ENCODE data around the gene GPC6. TPM values are rescaled to one million over a fixed set of nuclear protein-coding genes. Genes with fewer than 3 reads are reported as not detected.

GPC6 gene
- total RNA-seq, 1 donor from 2014 or later = 15.6 TPM

GRCh38 chr13:93646245-93646644 lies 419.6 kb downstream of the GPC6 start:
- ATAC-seq (peak; percentile 68), DNase-seq (ENCODE audit: low spot score) (no peak)

GRCh38 chr13:93649496-93649895 lies 422.9 kb downstream of the GPC6 start:
- DNase-seq (ENCODE audit: low spot score) = no peak
- ATAC-seq = no peak

- no peak for DNase-seq (ENCODE audit: low spot score)
- no peak for ATAC-seq
Observed at GRCh38 chr13:93653776-93654175, 427.2 kb downstream of the GPC6 start.

DNA sequence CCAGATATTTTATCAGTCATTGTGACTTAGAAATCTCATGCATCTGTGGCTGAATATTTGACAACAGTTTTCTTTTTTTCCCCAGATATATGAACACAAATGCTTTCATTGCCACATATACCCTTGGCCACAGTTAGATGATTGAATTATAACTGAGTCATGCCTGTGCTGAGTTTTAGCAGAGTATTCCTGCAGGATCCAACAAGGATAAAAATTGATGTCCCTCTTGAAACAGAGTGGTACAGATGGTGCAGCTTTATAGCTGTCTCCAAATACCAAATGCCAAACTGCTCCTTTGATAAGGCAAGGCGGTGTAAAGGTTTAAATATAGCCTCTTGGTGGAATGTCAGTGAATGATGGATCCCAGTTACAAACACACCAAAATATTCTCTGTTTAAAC lies 428.5 kb downstream of the GPC6 start:
- ATAC-seq = no peak
- no peak for DNase-seq (ENCODE audit: low spot score)

- DNase-seq (ENCODE audit: low spot score) (no peak), ATAC-seq (peak; percentile 43)
Observed at GRCh38 chr13:93660391-93661063, 433.9 kb downstream of the GPC6 start.

DNA sequence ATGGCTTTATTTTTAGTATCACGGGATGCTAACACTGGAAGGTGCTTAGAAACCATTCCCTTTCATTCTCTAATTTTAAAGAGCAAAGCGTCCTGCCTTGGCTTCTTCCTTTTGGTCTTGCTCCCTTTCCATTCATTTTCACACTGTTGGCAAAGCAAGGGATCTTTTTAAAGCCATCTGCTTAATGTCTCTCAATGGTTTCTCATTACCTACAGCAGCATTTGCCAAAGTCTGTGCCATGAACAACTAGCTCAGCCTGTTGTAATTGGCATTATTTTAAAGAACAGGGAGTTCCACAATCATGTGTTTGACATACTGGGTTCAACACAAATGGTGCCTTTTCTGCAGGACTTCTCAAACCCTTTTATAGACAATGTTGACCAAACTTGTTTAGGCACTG lies 444.3 kb downstream of the GPC6 start:
- no peak for ATAC-seq

GRCh38 chr13:93672996-93673395 lies 446.4 kb downstream of the GPC6 start:
- no peak for DNase-seq (ENCODE audit: low spot score)

More for the DNA sequence above, 444.3 kb downstream of the GPC6 start:
- DNase-seq (ENCODE audit: low spot score) = no peak

DNA sequence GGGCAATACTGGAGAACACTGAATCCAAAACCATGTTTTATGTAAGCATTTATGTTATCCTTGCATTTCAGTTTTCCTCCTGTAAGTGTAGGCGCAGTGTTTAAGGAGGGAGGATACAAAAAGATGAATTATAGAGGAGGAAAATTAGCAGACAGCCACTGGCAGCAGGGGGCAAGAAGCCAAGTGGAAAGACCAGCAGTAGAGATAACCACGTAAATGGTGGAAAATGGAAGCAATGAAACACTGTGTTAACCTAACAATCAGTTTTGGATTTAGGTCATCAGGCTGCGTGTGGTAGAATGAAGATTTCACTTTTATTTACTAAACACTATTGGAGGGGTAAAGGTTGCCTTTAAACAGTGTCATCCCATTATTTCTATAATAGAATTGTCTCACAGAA lies 447.3 kb downstream of the GPC6 start:
- no peak for ATAC-seq
- no peak for DNase-seq (ENCODE audit: low spot score)

More at GRCh38 chr13:93672996-93673395, 446.4 kb downstream of the GPC6 start:
- ATAC-seq = no peak

GRCh38 chr13:93674337-93674755 lies 447.7 kb downstream of the GPC6 start:
- ATAC-seq = no peak

GRCh38 chr13:93680329-93680728 lies 453.7 kb downstream of the GPC6 start:
- DNase-seq (ENCODE audit: low spot score) (no peak), ATAC-seq (no peak)

More at GRCh38 chr13:93674337-93674755, 447.7 kb downstream of the GPC6 start:
- DNase-seq (ENCODE audit: low spot score) = no peak

DNA sequence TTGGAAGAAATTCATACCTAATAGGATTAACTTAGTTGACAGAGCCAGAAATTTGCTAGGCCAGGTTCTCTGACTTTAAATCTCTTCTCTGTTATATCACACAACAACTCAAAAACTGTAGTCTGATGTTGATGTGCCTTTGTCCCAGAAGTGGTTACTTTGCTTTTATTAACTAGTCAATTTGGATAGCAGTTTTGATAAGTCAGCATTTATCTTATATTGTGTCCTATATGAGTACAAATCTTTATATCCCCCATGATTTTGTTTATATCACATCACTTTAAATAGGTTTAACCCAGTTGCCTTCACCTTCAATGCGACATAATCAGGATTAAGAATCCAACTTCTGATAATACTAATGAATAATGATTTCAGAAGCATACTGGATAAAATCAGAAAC lies 459.3 kb downstream of the GPC6 start:
- no peak for ATAC-seq
- DNase-seq (ENCODE audit: low spot score) = no peak

- DNase-seq (ENCODE audit: low spot score) (no peak), ATAC-seq (no peak)
Observed at GRCh38 chr13:93686399-93686798, 459.8 kb downstream of the GPC6 start.

DNA sequence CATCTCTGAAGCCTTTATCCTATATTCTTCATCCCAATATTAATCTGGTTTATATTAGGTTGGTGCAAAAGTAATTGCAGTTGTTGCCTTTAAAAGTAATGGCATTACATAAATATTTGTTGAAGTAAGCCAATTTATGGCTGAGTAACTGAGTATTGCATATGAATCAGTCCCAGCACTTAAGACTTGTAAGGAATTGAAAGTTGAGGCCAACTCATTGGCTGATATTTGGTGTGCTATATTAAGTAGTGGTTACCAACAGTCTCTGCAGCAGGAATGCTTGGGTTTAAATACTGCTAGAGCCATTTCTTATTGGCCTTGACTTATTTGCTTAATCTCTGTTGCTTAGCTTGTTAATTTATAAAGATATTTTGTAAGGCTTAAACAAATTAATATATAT lies 460.7 kb downstream of the GPC6 start:
- ATAC-seq = no peak

DNA sequence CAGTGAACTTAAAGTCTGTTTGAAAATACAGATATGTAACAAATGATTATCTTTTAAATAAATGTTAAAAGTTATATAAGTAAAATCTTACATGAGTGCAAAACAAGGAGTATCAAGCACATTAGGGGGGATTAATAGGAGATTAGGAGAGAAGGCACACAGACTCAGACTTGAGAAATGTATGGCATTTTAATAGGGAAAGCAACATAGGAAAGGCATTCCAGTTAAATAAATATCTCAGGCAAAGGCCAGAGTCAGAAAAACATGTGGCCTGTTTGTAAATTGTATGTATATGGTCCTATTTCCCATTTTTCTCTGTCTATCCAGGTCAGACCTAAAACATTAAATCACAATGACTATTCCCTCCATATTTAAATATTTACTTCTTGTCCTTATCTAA lies 462.7 kb downstream of the GPC6 start:
- DNase-seq (ENCODE audit: low spot score) = no peak
- no peak for ATAC-seq

More for the DNA sequence above, 460.7 kb downstream of the GPC6 start:
- DNase-seq (ENCODE audit: low spot score) = no peak

DNA sequence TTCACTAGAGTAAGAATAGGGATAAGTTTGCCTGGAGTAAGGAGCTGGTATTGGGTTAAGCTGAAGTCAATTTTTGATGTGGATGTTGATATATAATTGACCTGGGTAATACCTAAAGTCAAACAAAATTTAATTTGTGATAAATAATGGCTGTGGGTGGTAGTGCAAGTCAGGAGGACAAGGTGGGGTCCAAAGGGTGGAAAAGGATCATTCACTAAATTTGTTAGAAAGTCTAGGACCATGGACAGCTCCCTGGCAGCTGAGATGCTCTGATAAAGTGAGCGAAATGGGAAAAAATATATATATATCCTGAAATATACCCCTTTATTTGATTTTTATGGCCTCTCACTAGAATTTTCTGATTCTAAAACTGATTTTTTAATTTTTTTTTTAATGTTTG lies 463.5 kb downstream of the GPC6 start:
- DNase-seq (ENCODE audit: low spot score) (no peak), ATAC-seq (peak; percentile 42)

GRCh38 chr13:93698016-93698613 lies 471.5 kb downstream of the GPC6 start:
- DNase-seq (ENCODE audit: low spot score) = no peak
- ATAC-seq = no peak

- DNase-seq (ENCODE audit: low spot score) = no peak
- ATAC-seq = no peak
Observed at GRCh38 chr13:93700115-93700514, 473.5 kb downstream of the GPC6 start.

DNA sequence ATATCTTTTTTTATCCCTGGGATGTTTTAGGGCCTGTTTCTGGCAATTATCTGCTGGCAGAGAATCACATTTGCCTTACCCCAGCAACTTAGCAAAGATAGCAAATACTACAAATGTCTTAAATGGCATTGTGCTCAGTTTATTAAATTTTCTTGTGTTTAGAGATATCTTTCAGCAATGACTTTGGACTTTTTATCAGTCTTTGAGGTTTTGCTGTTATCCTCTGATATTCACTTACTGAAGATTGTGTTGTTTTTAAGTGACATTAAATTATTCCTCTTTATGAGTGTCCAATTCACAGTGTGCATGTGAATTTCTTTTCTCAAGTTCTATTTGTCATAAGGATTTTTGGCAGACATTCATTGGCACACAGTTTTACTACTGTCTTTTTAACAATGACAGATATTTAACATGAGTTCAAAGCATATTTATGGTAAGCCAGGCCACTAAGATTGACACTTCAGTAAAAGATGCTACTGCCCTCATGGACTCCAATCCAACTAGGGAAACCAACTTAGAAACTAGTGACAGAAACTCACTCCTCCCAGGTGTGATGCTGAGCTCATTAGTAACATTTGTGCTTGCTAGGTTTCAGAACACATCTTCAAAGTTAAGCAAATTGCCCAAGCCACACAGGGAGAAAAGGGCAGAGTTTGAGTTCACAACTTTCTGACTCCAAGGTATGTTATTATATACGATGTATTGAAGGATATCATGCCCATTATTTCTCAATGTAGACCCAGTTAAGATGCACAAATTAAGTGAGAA lies 481.9 kb downstream of the GPC6 start:
- no peak for ATAC-seq

GRCh38 chr13:93709506-93710244 lies 483.1 kb downstream of the GPC6 start:
- DNase-seq (ENCODE audit: low spot score) (no peak), ATAC-seq (peak; percentile 31)

More for the DNA sequence above, 481.9 kb downstream of the GPC6 start:
- no peak for DNase-seq (ENCODE audit: low spot score)

- DNase-seq (ENCODE audit: low spot score) = no peak
- no peak for ATAC-seq
Observed at GRCh38 chr13:93714171-93714570, 487.6 kb downstream of the GPC6 start.

DNA sequence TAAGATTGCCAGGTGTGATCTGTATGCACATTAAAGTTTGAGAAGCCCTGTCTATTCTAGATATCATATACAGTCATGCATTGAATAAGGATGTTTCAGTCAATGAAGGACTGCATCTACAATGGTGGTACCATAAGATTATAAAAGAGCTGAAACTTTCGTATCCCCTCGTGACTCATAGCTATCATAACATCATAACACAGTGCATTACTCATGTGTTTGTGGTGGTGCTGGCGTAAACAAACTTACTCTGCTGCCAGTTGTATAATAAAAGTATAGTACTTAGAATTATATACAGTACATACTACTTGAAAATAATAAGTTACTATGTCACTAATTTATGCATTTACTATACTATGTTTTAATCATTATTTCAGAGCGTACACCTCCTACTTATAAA lies 489.3 kb downstream of the GPC6 start:
- DNase-seq (ENCODE audit: low spot score) = no peak

More for the DNA sequence above, 489.3 kb downstream of the GPC6 start:
- ATAC-seq = no peak
